ENCODE results near the gene HOXB3.

HOXB3 gene

GRCh38 chr17:48589831-48590606 is at the start of gene HOXB3:
HOXB3 (minus strand) TSS chr17:48590241; CDS start chr17:48552474, 37,767 bp downstream.
- no peak for DNase-seq

DNA sequence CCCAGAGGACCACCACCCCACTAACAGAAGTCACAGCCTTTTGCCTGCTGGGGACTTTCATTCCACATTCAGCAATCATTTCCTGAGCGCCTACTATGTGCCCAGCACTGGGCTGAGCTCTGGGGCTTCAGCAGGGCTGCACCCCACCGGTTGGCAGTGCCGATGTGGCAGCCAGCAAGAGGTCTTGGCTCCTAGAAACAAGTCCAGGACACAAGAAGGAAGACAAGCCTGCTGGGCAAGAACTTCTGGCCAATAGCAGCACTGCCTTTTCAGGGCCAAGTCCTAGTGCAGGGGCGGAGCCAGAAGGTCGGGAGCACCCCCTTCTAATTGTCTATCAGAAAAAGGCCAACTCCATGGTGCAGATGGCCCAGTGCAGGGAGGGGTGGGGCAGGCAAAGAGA is 49.1 kb upstream of the HOXB3 start:
- no peak for DNase-seq

DNA sequence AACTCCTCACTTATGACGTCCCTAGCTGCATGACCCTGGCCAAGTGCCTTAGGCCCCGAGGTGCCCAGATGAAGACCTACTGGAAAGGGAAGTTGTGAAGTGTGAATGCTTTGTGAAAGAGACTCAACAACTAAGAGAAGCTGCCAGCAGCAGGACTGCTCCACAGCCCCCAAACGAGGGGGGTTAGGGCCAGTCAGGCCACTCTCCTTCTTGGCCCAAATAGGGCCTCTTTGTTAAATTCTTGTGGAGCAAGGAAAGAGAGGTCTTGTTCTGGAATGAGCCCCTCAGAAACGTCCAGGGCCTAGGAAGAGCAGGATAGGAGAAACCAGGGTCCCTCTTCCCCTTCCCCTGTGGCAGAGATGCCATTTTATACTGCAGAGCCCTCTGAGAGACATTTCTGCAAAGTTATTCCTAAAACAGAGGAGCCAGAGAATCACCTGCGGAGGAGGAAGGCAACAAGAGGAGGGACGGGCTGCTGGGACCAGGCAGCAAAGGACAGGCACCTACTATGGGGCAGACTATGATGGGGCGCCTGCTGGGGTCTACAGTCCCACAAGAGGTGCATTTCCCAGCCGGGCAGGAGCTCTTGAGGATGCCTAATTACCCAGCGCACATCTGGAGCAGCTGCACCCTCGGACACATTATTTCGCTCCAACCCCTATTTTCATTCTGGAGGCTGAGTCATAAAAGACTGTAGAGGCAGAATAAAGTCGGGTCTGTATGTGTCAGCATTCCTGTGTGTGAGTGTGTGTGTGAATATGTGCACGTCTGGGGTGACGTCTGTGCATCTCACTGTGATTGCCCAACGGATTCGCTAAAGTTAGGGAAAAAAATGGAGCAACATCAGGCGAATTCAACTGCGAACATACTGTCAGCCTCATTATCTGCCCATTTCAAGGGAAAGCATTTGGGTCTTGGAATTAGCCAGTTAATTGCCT is 47.6 kb upstream of the HOXB3 start:
- no peak for DNase-seq

- no peak for DNase-seq
Observed at GRCh38 chr17:48636177-48637018, 46.4 kb upstream of the HOXB3 start.

GRCh38 chr17:48634493-48635208 is 44.6 kb upstream of the HOXB3 start:
- no peak for DNase-seq

DNA sequence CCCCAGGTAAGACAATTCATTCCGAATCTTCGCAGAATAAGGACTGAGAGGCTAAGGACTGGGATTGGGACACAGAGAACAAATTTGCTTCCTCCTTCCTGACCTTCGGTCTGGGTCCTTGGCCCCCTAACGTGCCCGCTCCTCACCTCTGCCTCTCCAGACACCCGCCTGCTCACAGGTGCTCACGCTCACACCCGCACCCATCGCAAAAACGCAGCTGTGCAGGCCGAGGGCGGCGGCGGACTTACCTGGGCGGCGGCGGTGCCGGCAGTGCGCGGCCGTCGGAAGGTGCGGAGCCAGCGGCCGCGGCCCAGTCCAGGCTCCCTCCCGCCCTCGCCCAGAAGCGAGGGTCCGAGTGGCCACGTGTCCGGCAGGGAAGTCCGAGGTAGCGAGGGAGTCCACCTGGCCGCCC is 43.2 kb upstream of the HOXB3 start:
- no peak for DNase-seq

GRCh38 chr17:48632579-48633265 is 42.7 kb upstream of the HOXB3 start:
- DNase-seq = no peak

GRCh38 chr17:48631693-48632578 is 41.9 kb upstream of the HOXB3 start:
- DNase-seq = no peak

- no peak for DNase-seq
Observed at GRCh38 chr17:48630925-48631692, 41.1 kb upstream of the HOXB3 start.

GRCh38 chr17:48630009-48630924 is 40.2 kb upstream of the HOXB3 start:
- DNase-seq = no peak

DNA sequence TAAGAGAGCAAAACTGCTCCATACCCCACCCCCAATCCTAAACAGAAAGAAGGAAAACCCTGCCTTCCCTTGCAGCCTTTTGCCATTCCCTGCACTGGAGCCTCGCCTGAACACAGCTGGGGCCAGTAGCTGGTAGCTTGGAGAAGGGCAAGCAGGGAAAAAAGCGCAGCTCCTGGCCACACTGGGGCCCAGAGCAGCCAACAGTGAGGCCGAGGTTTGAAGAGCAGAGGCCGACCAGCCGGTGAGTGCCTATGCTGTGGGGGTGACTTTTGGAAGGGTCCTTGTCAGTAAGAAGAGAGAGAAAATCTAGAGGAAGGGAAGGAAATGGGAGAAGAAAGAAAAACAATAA is 39.3 kb upstream of the HOXB3 start:
- DNase-seq = no peak

DNA sequence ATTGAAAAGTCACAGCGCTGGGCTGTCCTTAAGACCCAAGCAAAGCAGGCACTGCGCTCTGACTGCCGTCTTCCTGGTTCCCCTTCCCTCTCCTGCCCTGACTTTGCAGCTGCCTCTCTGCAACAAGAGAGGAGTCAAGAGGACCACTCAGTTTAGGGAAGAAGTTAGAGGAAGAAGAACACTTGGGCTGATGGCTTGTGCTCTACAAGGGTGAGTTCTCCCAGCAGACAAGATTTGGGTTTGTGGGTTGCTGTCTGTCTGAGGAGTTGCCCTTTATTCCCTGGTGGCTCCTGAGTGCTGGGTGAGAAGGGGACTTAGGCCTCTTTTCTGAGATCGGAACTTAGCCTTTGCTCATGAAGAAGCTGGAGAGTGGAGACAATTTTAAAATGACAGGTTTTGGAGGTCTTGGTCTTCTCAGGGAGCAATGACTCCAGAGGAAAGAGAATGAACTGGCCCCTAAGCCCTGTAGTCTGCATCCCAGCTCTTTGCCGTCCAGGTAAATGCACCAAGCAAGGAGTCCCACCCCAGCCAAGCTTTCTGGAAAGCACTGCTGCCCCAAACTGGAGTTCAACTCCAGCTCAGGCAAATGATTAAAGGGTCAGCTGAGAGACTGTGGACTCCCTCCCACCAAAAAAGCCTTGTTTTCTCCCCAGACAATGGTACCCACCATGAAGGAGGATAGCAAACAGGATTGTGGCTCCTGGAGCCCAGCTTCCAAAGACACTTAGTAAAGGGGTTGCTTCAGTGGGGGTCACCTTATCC is 38.8 kb upstream of the HOXB3 start:
- no peak for DNase-seq

- no peak for DNase-seq
Observed at GRCh38 chr17:48627623-48628521, 37.8 kb upstream of the HOXB3 start.

GRCh38 chr17:48627118-48627597 is 37.1 kb upstream of the HOXB3 start:
- no peak for DNase-seq

- no peak for DNase-seq
Observed at GRCh38 chr17:48626245-48627117, 36.4 kb upstream of the HOXB3 start, which contains the start of gene HOXB9. HOXB9 (minus strand) TSS chr17:48626358; CDS start chr17:48626269, 89 bp downstream.
